Measurements from ENCODE around the gene OCA2.

Gene OCA2

GRCh38 chr15:27977696-27978095 lies 121.4 kb downstream of the OCA2 start:
- DNase-seq (ENCODE audit: low read depth) = no peak
- no peak for TF ChIP-seq CTCF (IDR thresholded peaks at IDR 0.05; ENCODE audit: low read depth, low read length, missing control alignments)
- no peak overlapping the region for H3K4me3 ChIP-seq (ENCODE audit: low read depth, low read length)

- DNase-seq (ENCODE audit: low read depth) = no peak
- TF ChIP-seq CTCF (IDR thresholded peaks at IDR 0.05; ENCODE audit: low read depth, low read length, missing control alignments) = no peak
- H3K4me3 ChIP-seq (ENCODE audit: low read depth, low read length) = no peak overlapping the region
Observed at GRCh38 chr15:27973886-27974285, 125.2 kb downstream of the OCA2 start.

DNA sequence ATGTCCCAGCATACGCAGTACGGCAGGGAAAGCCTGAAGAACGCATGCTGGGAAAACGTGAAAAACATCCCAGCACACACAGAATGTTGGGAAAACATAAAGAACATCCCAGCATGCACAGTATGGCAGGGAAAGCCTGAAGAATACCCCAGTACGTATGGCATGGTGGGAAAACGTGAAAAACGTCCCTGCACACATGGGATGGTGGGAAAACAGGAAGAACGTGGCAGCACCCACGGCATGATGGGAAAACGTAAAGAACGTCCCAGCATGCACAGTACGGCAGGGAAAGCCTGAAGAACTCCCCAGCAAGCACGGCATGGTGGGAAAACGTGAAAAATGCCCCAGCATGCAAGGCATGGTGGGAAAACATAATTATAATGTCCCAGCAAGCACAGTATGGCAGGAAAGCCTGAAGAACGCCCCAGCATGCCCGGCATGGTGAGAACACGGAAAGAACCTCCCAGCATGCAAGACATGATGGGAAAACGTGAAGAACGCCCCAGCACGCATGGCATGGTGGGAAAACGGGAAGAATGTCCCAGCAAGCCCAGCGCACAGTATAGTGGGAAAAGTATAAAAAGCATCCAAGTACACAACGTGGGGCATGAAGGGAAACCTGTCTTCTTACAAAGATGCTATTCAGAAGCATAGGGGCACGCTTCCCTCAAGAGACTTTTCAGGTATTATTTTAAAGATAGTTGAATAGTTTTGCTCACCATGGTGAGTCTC lies 128.3 kb downstream of the OCA2 start:
- no peak for DNase-seq (ENCODE audit: low read depth)
- no peak overlapping the region for H3K4me3 ChIP-seq (ENCODE audit: low read depth, low read length)
- no peak for TF ChIP-seq CTCF (IDR thresholded peaks at IDR 0.05; ENCODE audit: low read depth, low read length, missing control alignments)

DNA sequence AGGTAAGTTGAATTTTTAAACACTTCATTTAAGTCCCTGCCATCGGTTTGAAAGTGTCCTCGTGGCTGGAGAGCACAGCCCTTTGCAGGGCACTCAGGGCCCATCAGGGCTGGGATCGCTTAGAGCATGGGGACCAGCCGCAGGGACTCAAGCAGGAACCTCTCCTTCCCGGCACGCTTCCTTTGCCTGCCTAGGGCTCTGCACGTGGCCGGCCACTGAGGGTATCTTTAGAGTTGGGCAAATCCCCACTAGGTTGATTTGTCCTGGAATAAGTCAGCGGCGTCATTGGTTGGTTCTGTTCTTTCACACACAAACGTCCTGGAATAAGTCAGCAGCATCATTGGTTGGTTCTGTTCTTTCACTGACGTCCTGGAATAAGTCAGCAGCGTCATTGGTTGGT lies 131.6 kb downstream of the OCA2 start:
- no peak for DNase-seq (ENCODE audit: low read depth)
- no peak for TF ChIP-seq CTCF (IDR thresholded peaks at IDR 0.05; ENCODE audit: low read depth, low read length, missing control alignments)
- H3K4me3 ChIP-seq (ENCODE audit: low read depth, low read length) = no peak overlapping the region

GRCh38 chr15:27965546-27965945 lies 133.6 kb downstream of the OCA2 start:
- TF ChIP-seq CTCF (IDR thresholded peaks at IDR 0.05; ENCODE audit: low read depth, low read length, missing control alignments) = no peak
- no peak overlapping the region for H3K4me3 ChIP-seq (ENCODE audit: low read depth, low read length)
- no peak for DNase-seq (ENCODE audit: low read depth)

DNA sequence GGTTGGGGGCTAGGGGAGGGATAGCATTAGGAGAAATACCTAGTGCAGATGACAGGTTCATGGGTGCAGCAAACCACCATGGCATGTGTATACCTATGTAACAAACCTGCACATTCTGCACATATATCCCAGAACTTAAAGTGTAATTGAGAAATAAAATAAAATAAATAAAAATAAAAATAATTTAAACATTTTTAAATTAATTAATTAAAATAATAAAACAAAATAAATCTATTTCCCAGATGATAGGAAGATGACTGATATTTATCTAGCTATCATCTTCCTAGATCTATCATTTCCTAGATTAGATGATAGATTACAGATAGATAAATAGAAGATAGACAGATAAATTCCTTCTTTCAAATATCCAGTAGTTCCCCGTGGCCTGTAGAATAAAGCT lies 137.3 kb downstream of the OCA2 start:
- no peak for TF ChIP-seq CTCF (IDR thresholded peaks at IDR 0.05; ENCODE audit: low read depth, low read length, missing control alignments)
- H3K4me3 ChIP-seq (ENCODE audit: low read depth, low read length) = no peak overlapping the region
- no peak for DNase-seq (ENCODE audit: low read depth)

GRCh38 chr15:27958911-27959578 lies 140.1 kb downstream of the OCA2 start:
- H3K4me3 ChIP-seq (ENCODE audit: low read depth, low read length) = no peak overlapping the region
- DNase-seq (ENCODE audit: low read depth) = no peak
- TF ChIP-seq CTCF (IDR thresholded peaks at IDR 0.05; ENCODE audit: low read depth, low read length, missing control alignments) = no peak

Measured in GM12864 (cell line).